ENCODE results near the gene BMP6. TPM values are rescaled to one million over a fixed set of nuclear protein-coding genes. Genes with fewer than 3 reads are reported as not detected.
A peak's percentile ranks its signal among the peaks of the same experiment; 100 is the strongest.

BMP6 gene
- total and polyA plus RNA-seq, 5 experiments from 2014 or later = not detected

GRCh38 chr6:7723554-7723953, 2.3 kb upstream of the BMP6 start:
- DNase-seq (no peak), ATAC-seq (no peak)
- Mint-ChIP-seq H3K36me3 (peaks cover 0 to 5% (median 2%) of the 10 kb centered on the region in 3 donors), H3K4me3 (no peak overlapping the region), H3K9me3 (no peaks in the 10 kb centered on the region), H3K27me3 (peaks cover 38 to 67% (median 52%) of the 10 kb centered on the region in 5 donors), H3K27ac (no peak overlapping the region), H3K4me1 (peaks cover 1 to 21% (median 17%) of the 10 kb centered on the region in 4 donors)
- POLR2A ChIA-PET = no interaction called here

- Mint-ChIP-seq H3K27ac (peak overlapping the region in 1 of 10 donors; percentile 22), H3K36me3 (peaks cover 0 to 4% (median 2%) of the 10 kb centered on the region in 3 donors), H3K27me3 (peaks cover 40 to 74% (median 57%) of the 10 kb centered on the region in 5 donors), H3K9me3 (no peaks in the 10 kb centered on the region), H3K4me3 (peak overlapping the region; percentile 62 to 82 (median 79)), H3K4me1 (peaks cover 1 to 28% (median 23%) of the 10 kb centered on the region in 4 donors)
- ATAC-seq (no peak), DNase-seq (no peak)
- POLR2A ChIA-PET = no interaction called here
Measured at GRCh38 chr6:7725412-7725811, 487 bp upstream of the BMP6 start.

- peaks cover 0 to 2% (median 0%) of the 10 kb centered on the region in 3 donors for H3K36me3 Mint-ChIP-seq
- POLR2A ChIA-PET = no interaction called here
- H3K27me3 Mint-ChIP-seq = peaks cover 44 to 74% (median 61%) of the 10 kb centered on the region in 5 donors
- no peak for DNase-seq
- peaks cover 1 to 28% (median 23%) of the 10 kb centered on the region in 4 donors for H3K4me1 Mint-ChIP-seq
- peak overlapping the region; percentile 62 to 82 (median 80) for H3K4me3 Mint-ChIP-seq
- no peak for ATAC-seq
- no peaks in the 10 kb centered on the region for H3K9me3 Mint-ChIP-seq
- H3K27ac Mint-ChIP-seq = no peak overlapping the region
Measured at GRCh38 chr6:7726416-7727085, 652 bp downstream of the BMP6 start.

- Mint-ChIP-seq H3K4me3 (peak overlapping the region in 9 of 10 donors; percentile 15 to 75 (median 64)), H3K27me3 (peaks cover 42 to 74% (median 61%) of the 10 kb centered on the region in 5 donors)
Measured at GRCh38 chr6:7727086-7727945, 1.4 kb downstream of the BMP6 start.

GRCh38 chr6:7727946-7728854, 2.3 kb downstream of the BMP6 start:
- H3K27ac Mint-ChIP-seq = no peak overlapping the region
- H3K27me3 Mint-ChIP-seq = peaks cover 41 to 78% (median 61%) of the 10 kb centered on the region in 5 donors
- no peak for DNase-seq
- H3K4me3 Mint-ChIP-seq = peak overlapping the region; percentile 52 to 75 (median 62)
- H3K9me3 Mint-ChIP-seq = no peaks in the 10 kb centered on the region
- POLR2A ChIA-PET = no interaction called here
- peaks cover 0 to 2% (median 0%) of the 10 kb centered on the region in 3 donors for H3K36me3 Mint-ChIP-seq
- H3K4me1 Mint-ChIP-seq = peaks cover 1 to 28% (median 23%) of the 10 kb centered on the region in 4 donors
- ATAC-seq = peak; percentile 39 to 40

More at GRCh38 chr6:7727086-7727945, 1.4 kb downstream of the BMP6 start:
- POLR2A ChIA-PET = no interaction called here
- Mint-ChIP-seq H3K36me3 (peaks cover 0 to 2% (median 0%) of the 10 kb centered on the region in 3 donors), H3K27ac (no peak overlapping the region), H3K4me1 (peaks cover 1 to 28% (median 23%) of the 10 kb centered on the region in 4 donors), H3K9me3 (no peaks in the 10 kb centered on the region)
- DNase-seq (no peak), ATAC-seq (no peak)

GRCh38 chr6:7728855-7729590, 3.1 kb downstream of the BMP6 start:
- POLR2A ChIA-PET = no interaction called here
- Mint-ChIP-seq H3K27ac (no peak overlapping the region), H3K4me3 (peak overlapping the region in 9 of 10 donors; percentile 30 to 72 (median 61)), H3K4me1 (peaks cover 1 to 28% (median 22%) of the 10 kb centered on the region in 4 donors), H3K36me3 (peaks cover 0 to 2% (median 0%) of the 10 kb centered on the region in 3 donors), H3K9me3 (no peaks in the 10 kb centered on the region), H3K27me3 (peaks cover 41 to 78% (median 62%) of the 10 kb centered on the region in 5 donors)
- ATAC-seq = no peak
- no peak for DNase-seq

- ATAC-seq (no peak), DNase-seq (no peak)
- Mint-ChIP-seq H3K36me3 (peaks cover 0 to 2% (median 0%) of the 10 kb centered on the region in 3 donors), H3K9me3 (no peaks in the 10 kb centered on the region), H3K4me3 (no peak overlapping the region), H3K27ac (no peak overlapping the region), H3K27me3 (peaks cover 42 to 78% (median 60%) of the 10 kb centered on the region in 5 donors), H3K4me1 (peaks cover 1 to 28% (median 22%) of the 10 kb centered on the region in 4 donors)
- POLR2A ChIA-PET = no interaction called here
Measured at GRCh38 chr6:7730001-7730783, 4.3 kb downstream of the BMP6 start.

- POLR2A ChIA-PET = no interaction called here
- no peak for ATAC-seq
- no peak overlapping the region for H3K27ac Mint-ChIP-seq
- H3K9me3 Mint-ChIP-seq = no peaks in the 10 kb centered on the region
- no peak for DNase-seq
- peaks cover 1 to 22% (median 19%) of the 10 kb centered on the region in 4 donors for H3K4me1 Mint-ChIP-seq
- H3K36me3 Mint-ChIP-seq = peaks cover 0 to 2% (median 0%) of the 10 kb centered on the region in 3 donors
- H3K4me3 Mint-ChIP-seq = no peak overlapping the region
- H3K27me3 Mint-ChIP-seq = peaks cover 38 to 78% (median 59%) of the 10 kb centered on the region in 5 donors
Measured at GRCh38 chr6:7730784-7731227, 4.9 kb downstream of the BMP6 start.

GRCh38 chr6:7731294-7731693, 5.4 kb downstream of the BMP6 start:
- H3K4me3 Mint-ChIP-seq = no peak overlapping the region
- DNase-seq (no peak), ATAC-seq (no peak)
- H3K9me3 Mint-ChIP-seq = no peaks in the 10 kb centered on the region
- peaks cover 38 to 83% (median 63%) of the 10 kb centered on the region in 5 donors for H3K27me3 Mint-ChIP-seq
- peak overlapping the region in 1 of 10 donors; percentile 58 for H3K27ac Mint-ChIP-seq
- POLR2A ChIA-PET = no interaction called here
- no peaks in the 10 kb centered on the region for H3K36me3 Mint-ChIP-seq
- peaks cover 1 to 19% (median 16%) of the 10 kb centered on the region in 4 donors for H3K4me1 Mint-ChIP-seq

- H3K4me1 Mint-ChIP-seq = peaks cover 1 to 19% (median 14%) of the 10 kb centered on the region in 4 donors
- H3K9me3 Mint-ChIP-seq = no peaks in the 10 kb centered on the region
- H3K27ac Mint-ChIP-seq = no peak overlapping the region
- DNase-seq (no peak), ATAC-seq (no peak)
- H3K36me3 Mint-ChIP-seq = no peaks in the 10 kb centered on the region
- POLR2A ChIA-PET = no interaction called here
- H3K4me3 Mint-ChIP-seq = no peak overlapping the region
- peaks cover 39 to 92% (median 67%) of the 10 kb centered on the region in 5 donors for H3K27me3 Mint-ChIP-seq
Measured at GRCh38 chr6:7732228-7732627, 6.3 kb downstream of the BMP6 start.

All from naive thymus-derived CD8-positive, alpha-beta T cell (primary cell).